Muscle of leg (tissue), 11 donors: ENCODE data around the gene KRTAP5-6. TPM values are rescaled to one million over a fixed set of nuclear protein-coding genes. Genes with fewer than 3 reads are reported as not detected.

Experiments used
- DNase-seq: peaks from one replicate; pipeline ENCODE4 v3.0.0; 2013
- H3K27ac ChIP-seq: one replicate; pipeline ENCODE4 v1.5.1; 2013; ENCODE audit warnings: mild to moderate bottlenecking, low read length, control low read depth
- H3K27me3 ChIP-seq: one replicate; pipeline ENCODE4 v1.6.1; 2013; ENCODE audit warnings: low read length; ENCODE audit not compliant: control insufficient read depth, insufficient read depth
- H3K36me3 ChIP-seq: one replicate; pipeline ENCODE4 v1.6.1; 2013; ENCODE audit warnings: low read length; ENCODE audit not compliant: control insufficient read depth, insufficient read depth
- H3K4me1 ChIP-seq: one replicate; pipeline ENCODE4 v1.6.1; 2013; ENCODE audit warnings: low read length; ENCODE audit not compliant: control insufficient read depth, insufficient read depth
- H3K4me3 ChIP-seq: one replicate; pipeline ENCODE4 v1.5.1; 2013; ENCODE audit warnings: low read length, control low read depth
- H3K9me3 ChIP-seq: replicated peaks from 2 replicates; pipeline ENCODE4 v1.6.1; 2013; ENCODE audit warnings: low read depth, low read length; ENCODE audit not compliant: control insufficient read depth
- WGBS: methylation state at CpG from one replicate; pipeline ENCODE4 v1.1.5; 2013; ENCODE audit warnings: missing lambda C conversion rate; ENCODE audit not compliant: insufficient coverage; 5-methylcytosine and 5-hydroxymethylcytosine counted together
- polyA plus RNA-seq, 8 donors: library from polyadenylated mRNA; unstranded; fragments of 120-200 nt; gene quantifications; one replicate each; pipeline versions ENCODE4 v1.2.1 to v1.2.3, GENCODE V29; 2013; ENCODE audit warnings: inconsistent platforms in 1 of 8, low replicate concordance in 1 of 8; ENCODE audit not compliant: insufficient read length in 8 of 8, insufficient read depth in 1 of 8
- total RNA-seq: library from RNA; stranded (reverse); fragments of 120-200 nt; gene quantifications from one replicate; pipeline ENCODE4 v1.2.4, GENCODE V29; 2013

KRTAP5-6 gene
- total and polyA plus RNA-seq, 9 donors, result 0.28 to 1.1 (median 0.61) TPM; not detected in 6

DNA sequence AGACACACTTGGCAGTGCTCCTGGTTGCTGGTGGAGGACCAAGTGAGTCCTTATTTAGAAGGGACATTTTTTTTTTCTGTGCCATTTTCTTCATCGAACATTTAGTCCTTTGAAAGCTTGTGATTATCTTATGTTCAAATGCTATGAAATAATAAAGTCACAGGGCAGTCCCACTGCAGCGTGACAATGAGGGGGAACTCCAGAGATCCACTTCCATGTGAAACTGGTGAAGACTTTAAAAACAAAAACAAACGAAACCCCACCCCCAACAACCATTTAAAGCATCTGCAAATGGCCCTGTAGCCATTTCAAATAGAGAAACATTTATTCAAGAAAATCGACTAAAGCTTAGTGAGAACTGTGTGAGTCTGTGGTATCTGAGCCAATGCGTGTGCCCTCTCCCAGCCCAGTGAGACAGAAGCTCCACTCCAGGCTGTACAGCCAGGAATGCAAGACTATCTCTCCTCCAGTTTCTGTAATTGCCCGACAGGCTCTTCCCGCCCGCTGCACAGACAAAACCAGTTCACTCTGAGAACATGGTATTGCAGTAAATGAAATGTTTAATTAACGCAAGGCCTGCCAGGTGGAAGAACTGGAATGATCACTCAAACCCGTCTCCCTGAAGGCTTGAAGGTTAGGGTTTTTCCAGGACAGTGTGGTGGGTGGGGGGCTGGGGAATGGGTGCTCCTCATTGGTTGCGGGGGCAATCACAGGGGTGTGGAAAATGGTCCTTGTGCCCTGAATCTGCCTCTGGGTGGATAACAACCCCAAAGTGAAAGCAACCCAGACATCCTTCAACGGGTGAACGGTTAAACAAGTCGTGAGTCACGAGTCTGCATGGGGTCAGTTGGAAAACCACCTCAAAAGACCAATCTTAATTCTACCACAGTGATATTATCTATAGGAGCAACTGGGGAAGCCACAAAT, 8.4 kb downstream of the KRTAP5-6 start:
- Histone ChIP-seq H3K9me3 (no peaks in the 10 kb centered on the region), H3K4me1 (no peaks in the 10 kb centered on the region), H3K27ac (no peak overlapping the region), H3K36me3 (no peaks in the 10 kb centered on the region), H3K4me3 (no peak overlapping the region), H3K27me3 (peaks cover 16% of the 10 kb centered on the region)
- DNase-seq, result no peak
- WGBS, result 93% methylated on average over 3 of the region's 15 CpGs

- Histone ChIP-seq H3K27ac (no peak overlapping the region), H3K9me3 (no peaks in the 10 kb centered on the region), H3K4me3 (no peak overlapping the region), H3K4me1 (no peaks in the 10 kb centered on the region), H3K27me3 (peaks cover 18% of the 10 kb centered on the region), H3K36me3 (no peaks in the 10 kb centered on the region)
- no peak for DNase-seq
- 61% methylated on average over 10 of the region's 17 CpGs for WGBS
Measured at GRCh38 chr11:1706634-1707400, 9.8 kb downstream of the KRTAP5-6 start.

DNA sequence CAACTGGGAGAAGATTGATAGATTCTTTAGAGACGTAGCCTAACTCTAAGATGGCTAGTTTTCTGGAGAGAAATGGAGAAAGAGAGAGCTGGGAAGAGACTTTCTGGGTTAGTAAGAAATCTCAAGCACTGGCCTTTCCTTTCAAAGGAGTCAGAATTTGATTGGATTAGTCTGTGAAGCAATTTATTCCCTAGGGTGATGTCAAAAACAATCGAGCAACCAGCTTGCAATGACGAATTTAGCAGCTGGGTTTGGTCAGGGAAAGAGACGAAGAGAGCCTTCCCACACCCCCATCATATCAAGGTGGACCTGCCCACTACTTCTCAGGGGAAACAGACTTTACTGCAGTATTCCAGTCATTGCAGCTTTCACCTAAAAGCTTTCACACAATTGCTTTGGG, 10.8 kb downstream of the KRTAP5-6 start:
- 11% methylated on average over 3 of the region's 4 CpGs for WGBS
- no peak overlapping the region for H3K4me3 ChIP-seq
- H3K36me3 ChIP-seq, result no peaks in the 10 kb centered on the region
- H3K27me3 ChIP-seq, result peaks cover 18% of the 10 kb centered on the region
- no peaks in the 10 kb centered on the region for H3K4me1 ChIP-seq
- H3K27ac ChIP-seq, result no peak overlapping the region
- no peaks in the 10 kb centered on the region for H3K9me3 ChIP-seq
- DNase-seq, result no peak

- no peaks in the 10 kb centered on the region for H3K4me1 ChIP-seq
- H3K27me3 ChIP-seq, result peaks cover 18% of the 10 kb centered on the region
- H3K4me3 ChIP-seq, result no peak overlapping the region
- DNase-seq, result no peak
- H3K27ac ChIP-seq, result no peak overlapping the region
- H3K9me3 ChIP-seq, result no peaks in the 10 kb centered on the region
- 89% methylated on average over 8 of the region's 10 CpGs for WGBS
- H3K36me3 ChIP-seq, result no peaks in the 10 kb centered on the region
Measured at GRCh38 chr11:1708716-1709115, 11.7 kb downstream of the KRTAP5-6 start.

GRCh38 chr11:1714908-1715885, 18.2 kb downstream of the KRTAP5-6 start:
- WGBS, result 74% methylated on average over 18 of the region's 24 CpGs
- Histone ChIP-seq H3K36me3 (no peaks in the 10 kb centered on the region), H3K9me3 (no peaks in the 10 kb centered on the region), H3K4me1 (peaks cover 11% of the 10 kb centered on the region), H3K27me3 (peaks cover 2% of the 10 kb centered on the region), H3K27ac (no peak overlapping the region), H3K4me3 (no peak overlapping the region)
- no peak for DNase-seq

- Histone ChIP-seq H3K4me1 (peaks cover 11% of the 10 kb centered on the region), H3K9me3 (no peaks in the 10 kb centered on the region), H3K36me3 (no peaks in the 10 kb centered on the region), H3K4me3 (no peak overlapping the region), H3K27ac (no peak overlapping the region), H3K27me3 (no peaks in the 10 kb centered on the region)
- DNase-seq, result peak; percentile 28
- 74% methylated on average over 6 of the region's 8 CpGs for WGBS
Measured at GRCh38 chr11:1717745-1718144, 20.8 kb downstream of the KRTAP5-6 start.

DNA sequence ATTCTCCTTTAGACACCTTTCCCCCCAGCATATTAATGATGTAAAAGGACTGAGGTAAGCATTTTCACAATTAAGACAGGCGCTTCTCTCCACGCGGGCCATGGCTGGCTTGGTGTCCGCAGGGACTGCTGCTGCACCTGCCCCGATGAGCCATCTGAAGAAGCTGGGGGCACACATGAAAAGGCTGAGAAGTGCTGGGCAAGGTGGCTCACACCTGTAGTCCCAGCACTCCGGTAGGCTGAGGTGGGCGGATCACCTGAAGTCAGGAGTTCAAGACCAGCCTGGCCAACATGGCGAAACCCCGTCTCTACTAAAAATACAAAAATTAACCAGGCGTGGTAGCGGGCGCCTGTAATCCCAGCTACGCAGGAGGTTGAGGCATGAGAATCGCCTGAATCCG, 21.3 kb downstream of the KRTAP5-6 start:
- Histone ChIP-seq H3K27ac (no peak overlapping the region), H3K36me3 (no peaks in the 10 kb centered on the region), H3K4me1 (peaks cover 11% of the 10 kb centered on the region), H3K4me3 (no peak overlapping the region), H3K27me3 (no peaks in the 10 kb centered on the region), H3K9me3 (no peaks in the 10 kb centered on the region)
- 87% methylated on average over 13 of the region's 15 CpGs for WGBS
- no peak for DNase-seq

- 62% methylated on average over 3 of the region's 8 CpGs for WGBS
- no peak for DNase-seq
- no peaks in the 10 kb centered on the region for H3K36me3 ChIP-seq
- no peak overlapping the region for H3K4me3 ChIP-seq
- no peak overlapping the region for H3K27ac ChIP-seq
- H3K27me3 ChIP-seq, result no peaks in the 10 kb centered on the region
- peaks cover 11% of the 10 kb centered on the region for H3K4me1 ChIP-seq
- no peaks in the 10 kb centered on the region for H3K9me3 ChIP-seq
Measured at GRCh38 chr11:1719781-1720180, 22.8 kb downstream of the KRTAP5-6 start.

GRCh38 chr11:1727096-1727690, 30.2 kb downstream of the KRTAP5-6 start:
- Histone ChIP-seq H3K27ac (no peak overlapping the region), H3K27me3 (peaks cover 36% of the 10 kb centered on the region), H3K4me1 (peaks cover 6% of the 10 kb centered on the region), H3K4me3 (no peak overlapping the region), H3K9me3 (no peaks in the 10 kb centered on the region), H3K36me3 (no peaks in the 10 kb centered on the region)
- DNase-seq, result no peak
- WGBS, result 71% methylated on average over 6 of the region's 11 CpGs
